Liver (tissue), 9 donors: Measurements from ENCODE around the gene AGBL5. TPM values are rescaled to one million over a fixed set of nuclear protein-coding genes. Genes with fewer than 3 reads are reported as not detected.

Source experiments
- DNase-seq: peaks from one replicate; pipeline ENCODE4 v3.0.0-alpha.2; 2017; ENCODE audit warnings: low spot score
- H3K27ac ChIP-seq, 2 donors: one replicate each; pipeline ENCODE4 v1.7.0; 2013; ENCODE audit warnings: inconsistent platforms in 2 of 2, low read length in 2 of 2, control low read depth in 1 of 2, low read depth in 1 of 2, mild to moderate bottlenecking in 1 of 2
- H3K27me3 ChIP-seq, 4 donors: one replicate each; pipeline versions ENCODE4 v1.6.1 to v1.7.0; 2013; ENCODE audit warnings: low read length in 3 of 4, inconsistent platforms in 1 of 4, mild to moderate bottlenecking in 1 of 4, moderate library complexity in 1 of 4; ENCODE audit not compliant: control insufficient read depth in 4 of 4, insufficient read depth in 4 of 4
- H3K36me3 ChIP-seq, 4 donors: one replicate each; pipeline versions ENCODE4 v1.6.1 to v1.7.0; 2013; ENCODE audit warnings: low read length in 3 of 4, mild to moderate bottlenecking in 3 of 4, low read depth in 1 of 4, moderate library complexity in 1 of 4; ENCODE audit not compliant: control insufficient read depth in 4 of 4, insufficient read depth in 3 of 4
- H3K4me1 ChIP-seq, 4 donors: one replicate each; pipeline versions ENCODE4 v1.6.1 to v1.7.0; 2013; ENCODE audit warnings: low read length in 3 of 4, mild to moderate bottlenecking in 3 of 4, moderate library complexity in 1 of 4; ENCODE audit not compliant: control insufficient read depth in 4 of 4, insufficient read depth in 4 of 4
- H3K4me3 ChIP-seq, 3 donors: one replicate each; pipeline versions ENCODE4 v1.6.1 to v1.7.0; 2013; ENCODE audit warnings: low read length in 3 of 3, control low read depth in 1 of 3, low read depth in 1 of 3, mild to moderate bottlenecking in 1 of 3
- H3K9ac ChIP-seq, 2 donors: one replicate each; pipeline ENCODE4 v1.7.0; 2013; ENCODE audit warnings: low read length in 2 of 2, mild to moderate bottlenecking in 2 of 2, moderate library complexity in 2 of 2, control low read depth in 1 of 2, low read depth in 1 of 2
- H3K9me3 ChIP-seq, 4 donors: one replicate each; pipeline versions ENCODE4 v1.6.1 to v1.7.0; 2013; ENCODE audit warnings: low read length in 3 of 4; ENCODE audit not compliant: control insufficient read depth in 4 of 4
- ATF3 ChIP-seq: IDR thresholded peaks from 2 replicates; pipeline ENCODE4 v1.6.1; 2016; ENCODE audit warnings: antibody characterized with exemption
- EGR1 ChIP-seq, 2 donors: IDR thresholded peaks; 2 replicates each; pipeline ENCODE4 v1.6.1; 2016 to 2018; ENCODE audit warnings: antibody characterized with exemption in 2 of 2, low read depth in 2 of 2
- FOXA1 ChIP-seq: IDR thresholded peaks from 2 replicates; pipeline ENCODE4 v1.6.1; 2016; ENCODE audit warnings: antibody characterized with exemption
- FOXA2 ChIP-seq: IDR thresholded peaks from 2 replicates; pipeline ENCODE4 v1.6.1; 2016; ENCODE audit warnings: antibody characterized with exemption
- GABPA ChIP-seq, 2 donors: IDR thresholded peaks in 1 of 2; conservative IDR thresholded peaks in 1 of 2; 2 replicates each; pipeline ENCODE4 v1.6.1; 2016; ENCODE audit warnings: antibody characterized with exemption in 2 of 2, mild to moderate bottlenecking in 1 of 2, moderate library complexity in 1 of 2
- HNF4G ChIP-seq: IDR thresholded peaks from 2 replicates; pipeline ENCODE4 v1.6.1; 2016; ENCODE audit warnings: antibody characterized with exemption
- JUND ChIP-seq, 2 donors: IDR thresholded peaks; 2 replicates each; pipeline ENCODE4 v1.6.1; 2016; ENCODE audit warnings: antibody characterized with exemption in 2 of 2
- NR2F2 ChIP-seq: IDR thresholded peaks from 2 replicates; pipeline ENCODE4 v1.6.1; 2016; ENCODE audit warnings: antibody characterized with exemption
- REST ChIP-seq: IDR thresholded peaks from 2 replicates; pipeline ENCODE4 v1.6.1; 2016; ENCODE audit warnings: antibody characterized with exemption, mild to moderate bottlenecking
- RXRA ChIP-seq, 2 donors: IDR thresholded peaks; 2 replicates each; pipeline ENCODE4 v1.6.1; 2017 to 2018; ENCODE audit warnings: antibody characterized with exemption in 2 of 2, mild to moderate bottlenecking in 1 of 2
- SP1 ChIP-seq: IDR thresholded peaks from 2 replicates; pipeline ENCODE4 v1.6.1; 2018; ENCODE audit warnings: antibody characterized with exemption, mild to moderate bottlenecking
- TAF1 ChIP-seq: conservative IDR thresholded peaks from 2 replicates; pipeline ENCODE4 v1.6.1; 2016; ENCODE audit warnings: antibody characterized with exemption, mild to moderate bottlenecking
- YY1 ChIP-seq: IDR thresholded peaks from 2 replicates; pipeline ENCODE4 v1.6.1; 2016; ENCODE audit warnings: antibody characterized with exemption, mild to moderate bottlenecking
- ZBTB33 ChIP-seq: IDR thresholded peaks from 2 replicates; pipeline ENCODE4 v1.6.1; 2016; ENCODE audit warnings: antibody characterized with exemption
- WGBS: extraction: QIAGEN DNeasy Blood & Tissue Kit; methylation state at CpG from one replicate; pipeline ENCODE4 v1.1.7; 2013; 5-methylcytosine and 5-hydroxymethylcytosine counted together
- polyA plus RNA-seq, 2 donors: library from polyadenylated mRNA; stranded (reverse) in 1 of 2; unstranded in 1 of 2; fragments of 200-250 nt in 1 of 2; fragments of >200 nt in 1 of 2; fragmentation: Nextera tagmentation in 1 of 2; extraction: Ambion mirVana in 1 of 2; gene quantifications; one replicate each; pipeline versions ENCODE4 v1.2.1 to v1.2.3, GENCODE V29; 2013 to 2015
- total RNA-seq, 2 donors: library from RNA; depleted of rRNA; stranded (reverse); fragments of >200 nt; gene quantifications; one replicate each; pipeline ENCODE4 v1.2.3, GENCODE V29; 2014
- donor health status: healthy.
- donor health status: healthy.
- donor health status: healthy.
- donor health status: healthy.
- donor health status: healthy.

Gene AGBL5
- total and polyA plus RNA-seq, 4 donors: 3.2 to 9.0 (median 4.8) TPM

GRCh38 chr2:27042985-27043634 lies 8.4 kb upstream of the AGBL5 start (continued):
- TF ChIP-seq EGR1 (IDR thresholded peaks at IDR 0.05; ENCODE audit: low read depth in 2 of 2) (no peak), FOXA2 (no peak)

DNA sequence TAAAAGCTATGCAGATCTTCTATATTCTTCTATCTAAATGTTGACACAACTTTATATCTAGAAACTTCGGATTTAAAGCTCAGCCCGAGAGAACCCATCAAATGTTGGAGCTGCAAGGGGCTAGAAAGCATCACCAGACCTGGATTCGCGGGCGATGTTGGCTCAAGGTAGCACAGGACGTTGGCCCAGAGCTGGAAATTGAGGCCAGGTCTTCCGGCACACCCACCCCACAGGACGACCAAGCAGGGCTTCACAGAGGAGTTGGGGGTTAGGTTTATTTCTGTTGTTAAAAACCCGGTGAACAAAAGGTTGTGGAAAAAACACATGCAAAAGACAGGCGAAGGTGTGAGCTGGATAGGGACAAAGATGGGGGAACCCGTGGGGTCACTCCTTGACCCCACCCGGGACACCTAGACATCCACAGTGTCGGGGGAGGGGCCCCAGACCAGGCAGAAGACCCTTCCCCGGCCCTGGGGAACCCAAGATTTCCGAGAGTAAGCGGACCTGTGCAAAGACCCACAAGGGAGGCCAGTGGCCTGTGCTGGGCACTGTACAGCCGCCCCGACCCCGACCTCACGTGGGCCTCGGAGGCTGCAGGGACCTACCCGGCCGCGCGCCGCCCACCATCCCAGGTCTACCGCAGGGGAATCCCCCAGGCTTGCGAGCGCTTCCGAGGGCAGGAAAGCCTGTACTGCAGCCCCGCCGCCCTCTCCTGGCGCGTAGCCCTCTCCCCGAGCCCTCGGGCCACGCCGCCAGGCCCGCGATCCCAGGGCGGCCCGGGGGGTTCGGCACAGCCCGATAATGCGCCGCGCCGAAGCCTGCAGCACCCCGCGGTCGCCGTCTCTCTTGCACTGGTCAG lies 1.8 kb upstream of the AGBL5 start:
- 16% methylated on average over 52 of the region's 52 CpGs for WGBS
- Histone ChIP-seq H3K27ac (peak overlapping the region; percentile 77 to 79), H3K27me3 (no peaks in the 10 kb centered on the region), H3K4me3 (peak overlapping the region; percentile 28 to 72 (median 58)), H3K4me1 (peaks cover 6 to 24% (median 14%) of the 10 kb centered on the region in 4 donors), H3K36me3 (peaks cover 0 to 3% (median 2%) of the 10 kb centered on the region in 4 donors), H3K9ac (peak overlapping the region in 1 of 2 donors; percentile 43), H3K9me3 (no peaks in the 10 kb centered on the region)
- peak; percentile 58 for DNase-seq
- TF ChIP-seq FOXA2 (no peak), TAF1 (no peak), HNF4G (no peak), ATF3 (no peak), RXRA (IDR thresholded peaks at IDR 0.05) (no peak), ZBTB33 (no peak), SP1 (no peak), JUND (IDR thresholded peaks at IDR 0.05) (no peak), FOXA1 (no peak), NR2F2 (no peak), EGR1 (IDR thresholded peaks at IDR 0.05; ENCODE audit: low read depth in 2 of 2) (no peak), GABPA (IDR thresholded peaks at IDR 0.05 in 1 of 2, conservative IDR thresholded peaks at IDR 0.05 in 1 of 2) (no peak), REST (no peak), YY1 (no peak)
